Measurements from ENCODE around the gene PRMT7.

The PRMT7 gene

DNA sequence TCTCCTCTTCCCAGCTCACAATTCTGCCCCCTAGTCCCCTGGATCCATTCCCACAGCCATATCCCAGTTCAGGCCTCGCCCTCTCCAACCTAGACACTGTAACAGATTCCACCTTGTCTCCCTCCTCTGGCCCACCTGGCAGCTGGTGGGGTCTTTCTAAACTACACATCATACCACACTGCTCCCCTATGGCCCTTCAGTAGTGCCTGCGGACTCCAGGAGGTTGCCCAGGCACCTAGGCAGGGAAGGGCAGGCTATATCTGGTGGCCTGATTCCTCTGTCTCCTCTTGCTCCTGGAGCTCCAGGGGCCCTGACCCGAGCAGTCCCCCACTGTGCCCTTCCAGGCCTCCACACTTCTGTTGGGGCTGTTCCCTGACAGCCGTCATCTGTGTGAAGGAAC, 73.0 kb downstream of the PRMT7 start:
- no peak for DNase-seq (ENCODE audit: low read depth)
- no peak overlapping the region for H3K4me3 ChIP-seq (ENCODE audit: low read depth, low read length)

DNA sequence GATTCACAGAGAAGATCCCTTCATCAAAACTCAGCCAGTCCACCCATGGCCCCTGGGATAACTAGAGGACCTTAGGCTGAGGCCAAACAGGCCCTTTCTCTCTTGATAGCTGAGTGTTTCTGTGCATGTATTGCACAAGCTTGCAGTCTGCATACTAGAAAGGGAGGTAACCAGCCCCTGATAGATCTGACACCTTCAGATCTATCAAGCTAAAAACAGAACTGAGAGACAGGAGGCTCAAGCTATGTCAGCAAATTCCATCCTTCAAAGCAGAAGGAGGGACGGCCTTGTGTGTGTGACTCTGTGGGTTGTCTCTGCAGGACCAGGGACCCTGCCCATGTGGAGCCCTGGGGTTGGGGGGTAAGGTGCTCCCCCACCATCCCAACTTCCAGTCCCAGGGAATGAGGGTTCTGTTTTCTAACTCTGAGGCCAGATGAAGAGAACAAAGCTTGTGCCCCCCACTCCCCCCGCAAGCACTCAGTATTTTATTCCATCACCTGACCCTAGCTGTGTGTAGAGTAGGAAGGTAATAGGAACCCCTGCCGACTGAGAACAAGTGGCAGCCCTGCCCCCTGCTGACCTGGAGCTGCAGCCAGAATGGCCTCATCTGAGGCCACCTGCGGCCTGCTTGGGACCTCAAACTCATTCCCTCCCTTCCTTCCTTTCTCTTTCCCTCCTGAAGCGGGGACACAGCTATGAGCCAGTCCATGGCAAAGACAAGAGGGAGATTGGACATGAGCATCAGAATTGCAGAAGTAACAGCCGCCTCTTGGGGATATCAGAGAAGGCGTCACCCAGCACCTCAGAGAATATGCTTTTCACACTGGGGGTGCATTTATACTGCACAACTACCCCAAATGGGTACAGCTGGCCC, 73.7 kb downstream of the PRMT7 start:
- DNase-seq (ENCODE audit: low read depth) = no peak
- no peak overlapping the region for H3K4me3 ChIP-seq (ENCODE audit: low read depth, low read length)

DNA sequence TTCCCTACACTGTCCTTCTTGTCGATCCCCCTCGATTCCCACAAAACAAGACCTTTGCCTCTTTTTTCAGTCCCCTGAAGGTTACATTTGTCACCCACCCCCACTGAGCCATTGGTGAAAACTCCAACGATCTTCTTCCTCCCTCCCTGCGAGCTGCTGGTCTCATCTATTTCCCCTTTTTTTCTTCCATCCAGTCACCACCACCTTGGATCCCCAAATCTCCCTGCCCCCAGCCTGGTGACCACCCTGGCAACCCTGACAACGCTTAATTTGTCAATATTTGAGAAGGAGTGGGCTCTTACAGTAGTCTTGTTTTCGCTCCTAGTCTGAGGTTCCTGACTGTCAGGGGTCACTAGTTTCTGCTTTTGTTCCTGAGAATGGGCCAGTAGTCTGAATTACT, 74.6 kb downstream of the PRMT7 start:
- DNase-seq (ENCODE audit: low read depth) = no peak
- H3K4me3 ChIP-seq (ENCODE audit: low read depth, low read length) = no peak overlapping the region

DNA sequence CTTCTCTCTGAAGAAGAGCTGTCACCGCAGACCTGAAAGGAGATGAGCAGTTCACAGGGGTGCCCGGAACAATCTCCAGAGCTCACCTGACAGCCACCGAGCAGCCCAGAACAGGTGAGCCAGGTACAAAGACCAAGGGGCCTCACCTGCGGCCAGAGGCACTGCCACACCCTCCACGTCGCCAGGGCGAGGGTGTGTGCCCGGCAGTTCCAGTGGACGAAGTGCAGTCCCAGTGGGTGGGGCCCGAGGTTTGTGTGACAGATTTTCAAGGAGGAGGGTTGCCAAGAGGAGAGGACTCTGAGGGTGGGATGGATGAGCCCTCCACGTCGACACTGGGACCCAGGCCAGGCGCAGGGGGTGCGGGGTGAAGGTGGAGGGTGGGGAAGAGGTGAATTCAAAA, 75.8 kb downstream of the PRMT7 start:
- DNase-seq (ENCODE audit: low read depth) = no peak
- H3K4me3 ChIP-seq (ENCODE audit: low read depth, low read length) = no peak overlapping the region

DNA sequence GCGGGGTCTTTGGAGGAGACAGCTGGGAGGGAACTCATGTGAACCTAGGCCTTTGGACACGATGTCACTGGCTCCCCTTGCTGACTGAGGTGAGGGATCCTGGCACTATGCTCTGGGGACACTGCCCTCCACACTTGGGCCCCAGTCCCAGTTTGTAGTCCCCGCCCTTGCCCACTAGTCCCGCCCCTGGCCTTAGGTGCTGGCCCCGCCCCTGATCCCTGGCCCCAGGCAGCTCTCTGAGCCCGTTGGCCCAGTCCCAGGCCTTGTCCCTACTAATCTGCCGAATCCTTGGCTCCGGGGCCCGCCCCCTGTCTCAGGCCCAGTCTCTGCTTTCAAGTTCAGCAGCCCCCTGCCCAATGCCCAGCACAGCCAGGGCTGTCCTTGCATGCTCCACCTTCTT, 76.5 kb downstream of the PRMT7 start:
- no peak overlapping the region for H3K4me3 ChIP-seq (ENCODE audit: low read depth, low read length)
- no peak for DNase-seq (ENCODE audit: low read depth)

DNA sequence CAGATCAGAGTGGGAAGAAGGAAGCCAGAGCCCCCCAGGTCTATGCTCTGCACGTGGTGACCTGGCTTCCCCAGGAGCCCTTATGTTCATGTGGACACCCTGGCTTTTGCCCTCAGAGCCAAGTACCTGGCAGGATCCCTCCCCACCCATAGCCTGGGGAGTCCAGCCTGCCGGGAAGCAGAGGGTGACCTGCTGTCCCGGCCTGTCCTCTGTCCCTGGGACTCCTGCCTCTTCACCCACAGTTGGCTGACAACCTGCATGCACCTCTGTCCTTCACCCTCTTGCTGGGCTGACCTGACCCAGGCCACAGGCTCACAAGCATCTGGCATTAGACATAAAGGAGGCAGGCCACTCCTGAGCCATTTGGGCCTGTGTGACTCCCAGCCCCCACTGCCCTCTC, 77.3 kb downstream of the PRMT7 start:
- no peak for DNase-seq (ENCODE audit: low read depth)
- no peak overlapping the region for H3K4me3 ChIP-seq (ENCODE audit: low read depth, low read length)

DNA sequence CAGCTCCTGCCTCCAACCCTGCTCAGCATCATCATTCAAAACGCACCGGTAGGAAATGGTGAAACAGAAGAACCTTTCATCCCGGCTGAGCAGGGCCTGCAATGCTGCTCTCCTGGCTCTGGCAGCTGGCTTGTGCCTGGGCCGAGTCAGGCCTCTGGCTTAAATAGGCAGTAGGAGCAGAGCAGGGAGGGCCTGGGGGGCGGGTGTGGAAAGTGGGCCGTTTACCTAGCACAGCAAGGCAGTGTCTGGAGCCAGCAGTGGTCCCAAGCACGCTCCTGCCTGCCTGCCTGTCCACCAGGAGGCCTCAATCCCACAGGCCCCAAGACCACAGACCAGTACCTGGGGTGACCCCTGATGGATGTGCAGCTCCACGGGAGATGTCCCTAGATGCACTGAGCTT, 78.2 kb downstream of the PRMT7 start:
- no peak for DNase-seq (ENCODE audit: low read depth)
- no peak overlapping the region for H3K4me3 ChIP-seq (ENCODE audit: low read depth, low read length)

DNA sequence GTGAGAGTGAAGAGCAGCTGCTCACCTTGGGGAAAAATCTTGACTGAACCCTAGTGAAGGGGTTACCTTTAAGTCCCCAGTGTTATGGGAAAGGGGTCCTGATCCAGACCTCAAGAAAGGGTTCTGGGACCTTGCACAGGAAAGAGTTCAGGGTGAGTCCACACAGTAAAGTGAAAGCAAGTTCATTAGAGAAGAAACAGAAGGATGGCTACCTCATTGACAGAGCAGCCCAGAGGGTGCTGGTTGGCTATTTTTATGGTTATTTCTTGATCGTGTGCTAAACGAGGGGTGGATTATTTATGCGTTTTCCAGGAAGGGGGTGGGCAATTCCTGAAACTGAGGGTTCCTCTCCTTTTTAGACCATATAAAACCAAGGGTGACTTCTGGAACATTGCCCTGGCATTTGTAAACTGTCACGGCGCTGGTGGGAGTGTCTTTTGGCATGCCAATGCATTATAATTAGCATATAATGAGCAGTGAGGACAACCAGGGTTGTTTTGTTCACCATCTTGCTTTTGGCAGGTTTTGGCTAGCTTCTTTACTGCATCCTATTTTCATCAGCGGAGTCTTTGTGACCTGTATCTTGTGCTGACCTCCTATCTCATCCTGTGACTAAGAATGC, 79.0 kb downstream of the PRMT7 start:
- no peak for DNase-seq (ENCODE audit: low read depth)

DNA sequence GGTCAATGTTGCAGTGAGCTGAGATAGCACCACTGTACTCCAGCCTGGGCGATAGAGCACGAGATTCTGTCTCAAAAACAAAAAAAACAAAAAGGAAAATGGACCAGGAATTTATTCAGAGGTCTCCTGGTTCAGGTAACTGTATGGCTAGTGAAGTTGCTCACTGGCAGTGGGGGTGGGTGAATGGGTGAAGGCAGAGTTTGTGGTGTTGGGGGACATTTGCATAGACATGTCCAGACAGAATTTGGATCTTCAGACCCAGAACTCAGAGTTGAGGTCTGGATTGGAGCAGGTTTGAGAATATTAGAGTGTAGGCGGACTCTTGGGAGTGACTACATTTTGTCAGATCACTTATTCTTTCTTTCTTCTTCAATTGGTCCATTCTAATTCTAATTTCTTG, 82.5 kb downstream of the PRMT7 start:
- H3K4me3 ChIP-seq (ENCODE audit: low read depth, low read length) = no peak overlapping the region
- no peak for DNase-seq (ENCODE audit: low read depth)

More for the DNA sequence above, 79.0 kb downstream of the PRMT7 start:
- no peak overlapping the region for H3K4me3 ChIP-seq (ENCODE audit: low read depth, low read length)

DNA sequence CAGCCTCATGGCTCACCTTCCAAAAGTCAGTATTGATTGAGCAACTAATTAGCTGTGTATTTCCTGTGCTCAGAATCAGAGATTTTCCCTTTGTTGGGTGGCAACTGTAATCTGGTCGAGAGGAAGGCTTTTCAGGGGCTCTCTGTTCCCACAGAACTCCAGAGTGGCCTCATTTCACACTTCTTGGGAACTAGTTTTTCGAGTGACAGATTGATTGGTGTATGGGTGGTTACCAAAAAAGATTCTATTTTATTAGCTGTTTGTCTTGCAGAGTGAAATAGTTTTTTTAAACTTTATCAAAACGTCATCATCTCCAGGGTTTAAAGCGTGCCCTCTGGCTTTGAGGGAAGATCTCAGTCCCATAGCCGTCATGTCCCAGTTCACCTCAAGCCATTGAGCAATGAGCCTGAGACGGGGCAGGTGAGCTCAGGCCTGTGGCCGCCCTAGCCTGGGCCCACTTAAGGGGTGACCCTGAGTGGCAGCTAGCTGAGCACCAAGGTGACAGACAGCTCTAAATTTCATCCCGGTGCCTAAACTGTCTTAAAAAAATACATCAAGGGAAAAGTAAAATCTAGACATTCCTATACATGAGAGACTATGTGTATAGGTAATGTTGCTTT, 84.5 kb downstream of the PRMT7 start:
- no peak for DNase-seq (ENCODE audit: low read depth)
- H3K4me3 ChIP-seq (ENCODE audit: low read depth, low read length) = no peak overlapping the region

DNA sequence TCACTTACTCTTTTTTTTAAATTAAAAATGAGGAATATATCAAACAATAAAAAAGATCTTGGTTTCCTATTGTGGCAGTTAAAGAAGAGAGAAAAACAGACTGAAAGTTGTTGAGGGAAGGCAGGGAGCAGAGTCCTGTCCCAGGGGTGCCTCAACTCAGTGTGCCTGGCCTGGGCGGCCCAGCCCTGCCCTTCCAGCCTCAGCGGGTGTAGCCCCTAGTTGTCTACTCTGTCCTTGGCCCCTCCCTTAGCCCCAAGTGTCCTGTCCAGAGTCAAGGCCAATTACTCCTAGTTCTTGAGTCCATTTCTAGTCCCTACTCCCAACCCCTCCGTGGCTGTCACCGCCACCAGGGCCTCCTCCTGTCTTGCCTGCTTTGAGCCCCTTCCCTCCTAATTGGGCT, 85.0 kb downstream of the PRMT7 start:
- no peak for DNase-seq (ENCODE audit: low read depth)
- H3K4me3 ChIP-seq (ENCODE audit: low read depth, low read length) = no peak overlapping the region

DNA sequence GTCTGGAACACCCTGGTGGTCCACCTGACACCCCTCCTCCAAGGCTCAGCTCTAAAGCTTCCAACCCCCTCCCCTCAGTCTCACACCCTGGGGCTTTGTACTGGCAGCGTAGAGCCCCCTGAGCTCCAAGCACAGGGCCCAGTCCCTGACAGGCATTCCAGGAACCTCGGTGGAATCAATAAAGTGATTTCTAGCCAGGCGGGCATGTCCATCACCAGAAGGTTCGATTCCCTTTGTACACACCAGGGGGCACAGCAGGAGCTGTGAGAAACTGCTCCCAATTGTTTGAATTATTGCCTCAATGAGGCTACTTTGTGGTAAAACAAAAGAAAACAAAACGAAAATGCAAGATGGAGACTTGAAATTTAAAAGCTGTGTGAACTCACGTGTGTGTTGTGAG, 85.7 kb downstream of the PRMT7 start:
- no peak overlapping the region for H3K4me3 ChIP-seq (ENCODE audit: low read depth, low read length)
- DNase-seq (ENCODE audit: low read depth) = no peak

DNA sequence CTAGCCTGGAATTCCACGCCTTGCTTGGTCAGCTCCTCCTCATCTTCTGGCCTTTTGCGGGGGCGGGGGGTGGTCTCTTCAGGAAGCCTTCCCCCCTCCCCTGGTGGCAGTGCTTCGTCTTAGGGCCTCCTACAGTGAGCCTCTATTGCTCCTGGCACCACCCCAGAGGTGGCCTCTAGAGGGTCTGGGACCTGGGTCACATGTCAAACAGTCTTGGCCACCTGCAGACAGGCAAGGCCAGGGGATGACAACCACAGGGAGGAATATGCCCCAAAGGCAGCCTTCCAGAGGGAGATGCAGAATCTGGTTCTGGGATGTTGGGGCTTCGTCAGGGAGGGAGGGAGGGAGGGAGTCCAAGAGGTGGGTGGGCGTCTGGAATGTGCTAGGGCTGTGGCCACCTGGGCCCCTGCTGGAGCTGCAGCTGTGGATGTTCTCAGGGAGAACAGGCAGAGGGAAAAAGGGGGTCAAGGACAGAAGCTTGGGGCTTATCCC, 86.9 kb downstream of the PRMT7 start:
- H3K4me3 ChIP-seq (ENCODE audit: low read depth, low read length) = no peak overlapping the region
- no peak for DNase-seq (ENCODE audit: low read depth)

DNA sequence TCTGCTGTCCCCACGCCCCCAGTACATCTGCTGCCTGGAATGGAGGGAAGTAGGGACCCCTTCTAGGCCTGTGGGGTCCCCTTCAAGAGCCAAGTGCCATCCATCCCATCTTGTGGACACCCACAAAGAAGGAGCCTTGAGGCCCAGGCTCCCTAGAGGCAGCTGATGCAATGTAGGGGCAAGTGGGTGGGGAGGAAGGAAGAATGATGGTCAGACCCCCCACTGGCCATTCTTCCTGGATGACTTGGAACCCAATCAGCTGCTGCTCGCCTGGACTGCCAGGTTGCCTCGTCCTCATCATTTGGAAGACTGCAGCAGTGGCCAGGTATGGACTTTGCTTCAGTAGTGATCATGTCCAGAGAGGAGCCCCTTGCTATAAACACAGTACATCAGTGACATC, 88.6 kb downstream of the PRMT7 start:
- no peak for DNase-seq (ENCODE audit: low read depth)
- H3K4me3 ChIP-seq (ENCODE audit: low read depth, low read length) = no peak overlapping the region

DNA sequence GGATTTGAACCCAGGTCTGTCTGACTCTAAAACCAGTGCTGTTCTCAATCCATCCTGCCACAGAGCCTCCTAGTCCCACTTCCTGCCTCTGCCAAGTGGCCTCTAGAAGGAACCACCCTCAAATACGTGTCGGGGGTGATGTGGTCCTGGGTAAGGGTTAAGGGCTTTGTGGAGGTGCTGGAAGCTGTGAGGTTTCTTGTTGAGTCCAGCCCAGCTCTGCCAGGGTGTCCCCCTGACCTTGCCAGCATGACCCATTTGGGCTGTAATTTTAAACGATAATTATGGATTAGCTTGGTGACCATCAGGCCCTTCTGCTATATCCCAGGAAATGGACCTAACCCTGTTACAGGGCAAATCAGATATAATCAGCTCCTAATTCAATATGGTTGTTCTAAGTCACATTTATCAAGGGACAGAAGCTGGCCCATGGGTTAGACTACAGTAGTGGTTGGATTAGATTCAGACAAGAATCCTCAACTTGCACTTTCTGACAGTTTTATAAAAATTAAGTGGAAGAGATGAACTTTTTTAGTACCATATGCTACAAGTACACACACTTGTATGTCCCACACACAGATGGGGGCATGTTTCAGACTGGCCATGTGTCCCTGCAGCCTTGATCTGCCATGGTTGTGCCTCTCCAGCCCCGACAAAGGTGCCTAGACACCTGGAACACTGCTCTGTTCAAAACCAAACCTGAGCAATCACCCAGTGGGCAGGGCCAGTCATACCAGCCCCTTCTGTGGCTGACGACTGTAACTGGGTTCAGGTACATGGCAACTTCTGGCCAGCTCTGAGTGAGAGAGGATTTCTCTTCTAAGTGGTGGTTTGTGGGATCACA, 89.5 kb downstream of the PRMT7 start:
- H3K4me3 ChIP-seq (ENCODE audit: low read depth, low read length) = no peak overlapping the region
- DNase-seq (ENCODE audit: low read depth) = no peak

DNA sequence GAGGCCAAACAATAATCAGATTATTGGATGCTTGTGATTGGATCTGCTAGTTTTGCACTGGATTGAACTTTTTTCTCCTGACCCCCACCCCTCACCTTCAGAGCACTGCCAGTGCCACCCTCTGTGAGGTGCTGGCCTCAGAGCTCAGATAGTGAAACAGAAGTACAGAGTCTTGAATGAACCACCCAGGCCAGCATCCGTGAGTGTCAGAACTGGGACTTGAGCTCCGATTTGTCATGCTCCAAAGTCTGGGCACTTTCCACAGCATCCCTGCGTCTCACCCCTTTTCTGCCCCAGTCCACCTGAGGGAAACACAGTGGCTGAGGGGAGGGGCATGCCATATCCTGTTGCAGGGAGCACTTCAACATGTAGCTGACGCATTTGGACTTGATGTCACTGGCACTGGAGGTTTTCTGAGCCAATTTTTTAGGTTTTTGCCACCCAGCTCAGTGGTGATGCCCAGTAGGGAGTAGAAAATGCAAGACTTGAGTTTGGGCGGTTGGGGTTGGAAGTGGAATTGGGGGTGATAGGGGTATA, 90.2 kb downstream of the PRMT7 start:
- no peak overlapping the region for H3K4me3 ChIP-seq (ENCODE audit: low read depth, low read length)
- DNase-seq (ENCODE audit: low read depth) = no peak

DNA sequence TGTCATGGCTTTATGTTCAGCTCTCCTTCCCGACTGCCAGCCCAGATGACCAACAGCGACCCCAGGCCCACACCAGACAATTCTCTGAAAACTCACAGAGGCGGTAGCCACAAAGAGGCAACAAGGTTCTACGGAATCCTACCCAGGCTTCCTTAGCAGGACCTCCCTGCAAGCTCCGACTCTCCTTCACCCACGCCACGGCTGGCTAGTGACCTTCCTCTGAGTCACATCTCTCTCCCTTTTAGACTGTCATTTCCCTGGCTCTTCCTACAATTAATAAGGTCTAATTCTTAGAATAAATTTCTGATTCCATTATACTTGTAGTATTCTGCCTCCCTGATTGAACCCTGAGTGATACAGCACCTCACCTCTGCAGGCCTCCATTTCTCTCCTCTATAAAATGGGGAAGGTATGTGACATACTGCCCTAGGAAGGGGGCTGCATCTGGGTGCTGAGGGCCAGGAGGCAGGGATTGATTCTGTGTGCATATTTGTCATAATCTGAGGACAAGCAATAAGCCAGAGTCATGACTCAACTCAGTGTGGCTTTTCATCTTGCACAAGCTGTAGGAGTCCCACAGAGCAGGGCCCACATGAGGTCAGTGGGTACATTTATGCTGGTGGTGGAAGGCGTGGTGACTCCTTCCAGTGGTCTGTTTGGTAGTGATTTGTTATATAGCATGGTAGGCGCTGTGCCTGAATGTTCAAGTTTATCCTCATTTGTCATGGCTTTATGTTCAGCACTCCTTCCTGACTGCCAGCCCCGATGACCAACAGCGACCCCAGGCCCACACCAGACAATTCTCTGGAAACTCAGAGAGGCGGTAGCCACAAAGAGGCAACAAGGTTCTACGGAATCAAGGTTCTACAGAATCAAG, 91.3 kb downstream of the PRMT7 start:
- peak; percentile 32 for DNase-seq (ENCODE audit: low read depth)
- H3K4me3 ChIP-seq (ENCODE audit: low read depth, low read length) = no peak overlapping the region

DNA sequence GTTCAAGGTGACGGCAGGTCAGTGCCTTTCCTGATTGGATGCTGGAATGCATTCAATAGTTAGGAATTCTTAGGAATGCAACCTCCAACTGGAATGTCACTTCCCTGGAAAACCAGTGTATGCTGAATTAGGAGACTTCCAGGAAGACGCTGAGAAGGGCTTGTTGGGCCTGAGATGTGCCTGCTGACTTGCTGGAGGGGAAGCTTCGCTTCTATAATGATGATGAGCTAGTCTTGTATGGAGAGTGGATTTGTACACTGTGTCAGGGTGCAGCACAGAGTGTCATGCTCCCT, 91.9 kb downstream of the PRMT7 start:
- no peak for DNase-seq (ENCODE audit: low read depth)
- H3K4me3 ChIP-seq (ENCODE audit: low read depth, low read length) = no peak overlapping the region

DNA sequence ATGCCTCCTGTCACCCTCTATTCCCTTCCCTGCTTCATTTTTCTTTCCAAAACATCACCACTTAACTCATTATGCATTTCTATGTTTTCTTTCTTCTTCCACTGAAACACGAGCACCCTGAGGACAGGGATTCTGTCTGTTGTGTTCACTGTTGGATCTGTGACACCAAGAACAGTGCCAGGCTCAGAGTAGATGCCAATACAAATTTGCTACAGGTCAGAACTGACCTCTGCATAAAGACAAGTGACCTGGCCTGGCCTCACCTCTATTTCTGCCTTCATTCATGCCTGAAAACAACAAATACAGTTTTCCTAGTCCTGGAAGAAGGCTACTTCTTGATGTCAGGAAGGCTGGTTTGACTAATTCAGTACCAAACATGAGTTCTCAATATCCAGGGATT, 92.4 kb downstream of the PRMT7 start:
- no peak overlapping the region for H3K4me3 ChIP-seq (ENCODE audit: low read depth, low read length)
- no peak for DNase-seq (ENCODE audit: low read depth)
